OCI-LY3 (cell line): Measurements from ENCODE around the gene SIGLEC7.
A peak's percentile ranks its signal among the peaks of the same experiment; 100 is the strongest.

Experiments
- H2AFZ ChIP-seq: fragments of 200-600, 300-600 bp; shearing (Covaris generic); 2 replicates; pipeline ENCODE4 v1.6.0; 2014; ENCODE audit warnings: antibody characterized with exemption, low read depth, low read length
- H3K27ac ChIP-seq: fragments of 200-600, 300-600 bp; sonication (generic); 2 replicates; pipeline ENCODE4 v1.5.1; 2014; ENCODE audit warnings: mild to moderate bottlenecking, low read length, moderate library complexity, mixed read lengths
- H3K27me3 ChIP-seq: fragments of 200-600, 300-600 bp; sonication (generic); 2 replicates; pipeline ENCODE4 v1.6.1; 2014; ENCODE audit warnings: low read depth, low read length, mixed read lengths
- H3K36me3 ChIP-seq: fragments of 200-600, 300-600 bp; sonication (generic); replicated peaks from 2 replicates; pipeline ENCODE3; 2014; ENCODE audit warnings: low read depth, low read length, mixed read lengths
- H3K4me1 ChIP-seq: fragments of 300-600, 200-600 bp; sonication (generic); 2 replicates; pipeline ENCODE4 v1.6.1; 2014; ENCODE audit warnings: low read length, mixed read lengths
- H3K4me2 ChIP-seq: fragments of 200-600, 300-600 bp; sonication (generic); 2 replicates; pipeline ENCODE4 v1.6.1; 2014; ENCODE audit warnings: low read length, mixed read lengths
- H3K4me3 ChIP-seq: fragments of 300-600, 200-600 bp; sonication (generic); 2 replicates; pipeline ENCODE4 v1.5.1; 2014; ENCODE audit warnings: antibody characterized with exemption, mild to moderate bottlenecking, low read length, moderate library complexity
- H3K79me2 ChIP-seq: fragments of 300-600, 200-600 bp; shearing (Covaris generic); 2 replicates; pipeline ENCODE4 v1.6.1; 2014; ENCODE audit warnings: mild to moderate bottlenecking, low read length, mixed read lengths
- H3K9ac ChIP-seq: fragments of 300-600, 200-600 bp; shearing (Covaris generic); 2 replicates; pipeline ENCODE4 v1.6.0; 2014; ENCODE audit warnings: mild to moderate bottlenecking, low read length, moderate library complexity
- H3K9me3 ChIP-seq: fragments of 200-600, 300-600 bp; shearing (Covaris generic); 2 replicates; pipeline ENCODE4 v1.6.1; 2014; ENCODE audit warnings: low read length, mixed read lengths; ENCODE audit not compliant: insufficient read depth
- H4K20me1 ChIP-seq: fragments of 200-600, 300-600 bp; sonication (generic); 2 replicates; pipeline ENCODE4 v1.6.1; 2016; ENCODE audit warnings: low read length, mixed read lengths; ENCODE audit not compliant: insufficient read depth
- EZH2phosphoT487 ChIP-seq: fragments of 200-600 bp; shearing (Covaris generic); IDR thresholded peaks from 2 replicates; pipeline ENCODE4 v1.6.1; 2018; ENCODE audit warnings: antibody characterized with exemption, mixed run types, low read depth
- TF ChIP-seq, protein P1 (sequence below): fragments of 200-600, 300-600 bp; sonication (generic); IDR thresholded peaks from 2 replicates; pipeline ENCODE4 v1.5.1; 2014; ENCODE audit warnings: antibody characterized with exemption, low read length, low read depth

SIGLEC7 gene

DNA sequence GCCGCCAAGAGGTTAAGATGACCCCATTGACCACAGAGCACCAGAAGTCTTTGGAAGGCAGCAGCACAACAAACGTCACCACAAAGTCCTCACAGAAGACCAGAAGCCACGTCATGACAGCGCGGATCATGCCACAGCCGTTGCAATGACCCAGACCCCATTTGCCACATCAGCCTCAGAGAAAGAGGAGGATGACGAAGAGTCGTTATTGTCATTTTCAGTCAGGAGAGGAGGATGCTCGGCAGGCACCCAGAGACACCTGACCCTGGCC is 53.1 kb downstream of the SIGLEC7 start:
- Histone ChIP-seq H3K27ac (no peak overlapping the region), H3K9ac (no peak overlapping the region), H2AFZ (no peak overlapping the region), H3K79me2 (no peaks in the 10 kb centered on the region), H3K9me3 (no peaks in the 10 kb centered on the region), H3K4me2 (peak overlapping the region; percentile 40; the same call in 1 of the 2 replicates), H3K36me3 (no peaks in the 10 kb centered on the region), H3K27me3 (peaks cover 14% of the 10 kb centered on the region; the same call in 1 of the 2 replicates), H4K20me1 (no peaks in the 10 kb centered on the region), H3K4me1 (peaks cover 3% of the 10 kb centered on the region; the same call in 1 of the 2 replicates), H3K4me3 (no peak overlapping the region)
- TF ChIP-seq EZH2phosphoT487, result no peak
- TF ChIP-seq, protein P1, sequence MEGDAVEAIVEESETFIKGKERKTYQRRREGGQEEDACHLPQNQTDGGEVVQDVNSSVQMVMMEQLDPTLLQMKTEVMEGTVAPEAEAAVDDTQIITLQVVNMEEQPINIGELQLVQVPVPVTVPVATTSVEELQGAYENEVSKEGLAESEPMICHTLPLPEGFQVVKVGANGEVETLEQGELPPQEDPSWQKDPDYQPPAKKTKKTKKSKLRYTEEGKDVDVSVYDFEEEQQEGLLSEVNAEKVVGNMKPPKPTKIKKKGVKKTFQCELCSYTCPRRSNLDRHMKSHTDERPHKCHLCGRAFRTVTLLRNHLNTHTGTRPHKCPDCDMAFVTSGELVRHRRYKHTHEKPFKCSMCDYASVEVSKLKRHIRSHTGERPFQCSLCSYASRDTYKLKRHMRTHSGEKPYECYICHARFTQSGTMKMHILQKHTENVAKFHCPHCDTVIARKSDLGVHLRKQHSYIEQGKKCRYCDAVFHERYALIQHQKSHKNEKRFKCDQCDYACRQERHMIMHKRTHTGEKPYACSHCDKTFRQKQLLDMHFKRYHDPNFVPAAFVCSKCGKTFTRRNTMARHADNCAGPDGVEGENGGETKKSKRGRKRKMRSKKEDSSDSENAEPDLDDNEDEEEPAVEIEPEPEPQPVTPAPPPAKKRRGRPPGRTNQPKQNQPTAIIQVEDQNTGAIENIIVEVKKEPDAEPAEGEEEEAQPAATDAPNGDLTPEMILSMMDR, result no peak

DNA sequence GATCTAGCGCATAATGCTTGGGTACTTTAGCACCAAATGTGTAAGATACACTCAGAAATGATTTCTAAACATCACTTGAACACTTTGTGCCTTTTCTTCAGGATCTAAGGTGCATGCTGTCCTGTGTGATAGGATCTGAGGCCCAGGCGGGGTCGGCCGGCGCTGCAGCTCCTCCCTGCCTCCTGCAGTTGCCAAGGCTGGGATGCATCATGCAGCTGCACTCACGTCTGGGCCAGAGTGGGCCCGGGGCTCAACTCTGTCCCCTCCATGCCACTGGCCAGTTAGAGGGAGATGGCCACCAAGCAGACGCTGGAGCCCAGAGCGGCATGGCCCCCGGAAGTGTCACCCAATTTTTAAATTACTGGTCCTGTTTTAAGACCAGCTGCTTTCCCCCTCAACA is 53.5 kb downstream of the SIGLEC7 start:
- no peak for TF ChIP-seq EZH2phosphoT487
- TF ChIP-seq, protein P1, result no peak
- Histone ChIP-seq H3K9ac (no peak overlapping the region), H3K27ac (no peak overlapping the region), H3K36me3 (no peaks in the 10 kb centered on the region), H3K27me3 (peaks cover 15% of the 10 kb centered on the region; the same call in 1 of the 2 replicates), H3K4me3 (no peak overlapping the region), H3K79me2 (no peaks in the 10 kb centered on the region), H3K4me1 (peaks cover 3% of the 10 kb centered on the region; the same call in 1 of the 2 replicates), H4K20me1 (no peaks in the 10 kb centered on the region), H3K4me2 (no peak overlapping the region), H3K9me3 (no peaks in the 10 kb centered on the region), H2AFZ (no peak overlapping the region)

DNA sequence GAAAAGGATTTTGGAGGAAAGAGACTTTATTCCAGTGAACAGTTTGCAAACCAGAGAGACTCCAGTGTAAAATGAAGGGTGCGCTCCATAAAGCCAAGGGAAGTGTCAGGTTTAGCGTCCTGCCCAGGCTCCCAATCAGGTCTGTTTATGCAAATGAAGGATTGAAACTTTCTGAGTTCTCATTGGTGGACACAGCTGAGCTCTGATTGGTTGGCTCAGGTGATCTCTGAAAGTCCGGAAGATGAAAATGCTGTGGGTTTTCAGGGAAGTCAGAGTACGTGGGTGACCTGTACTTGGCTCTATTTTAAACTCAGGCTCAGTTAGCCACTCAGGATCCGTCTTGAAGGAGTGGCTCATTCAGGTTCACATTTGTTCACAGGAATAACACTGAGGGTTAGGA is 54.1 kb downstream of the SIGLEC7 start:
- no peaks in the 10 kb centered on the region for H3K9me3 ChIP-seq
- H3K27ac ChIP-seq, result no peak overlapping the region

DNA sequence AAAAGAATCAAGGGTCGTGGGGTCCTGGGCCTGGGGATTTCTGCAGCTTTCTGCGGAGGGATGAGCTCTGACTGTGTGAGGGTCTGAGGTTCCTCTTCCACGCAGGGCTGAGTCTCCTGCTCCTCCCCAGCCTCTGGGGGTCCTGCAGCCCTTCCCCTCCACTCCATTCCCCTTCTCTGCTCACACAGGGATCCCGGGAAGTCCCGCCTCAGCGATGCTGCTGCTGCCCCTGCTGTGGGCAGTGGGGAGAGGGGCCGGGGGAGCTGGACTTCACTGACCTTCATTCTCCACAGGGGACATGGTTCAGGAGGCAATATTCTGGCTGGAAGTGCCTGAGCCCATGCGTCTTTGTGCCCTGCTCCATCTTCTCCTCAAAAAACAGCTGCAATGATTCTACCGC is 56.5 kb downstream of the SIGLEC7 start:
- Histone ChIP-seq H3K9me3 (no peaks in the 10 kb centered on the region), H4K20me1 (no peaks in the 10 kb centered on the region)
- no peak for TF ChIP-seq EZH2phosphoT487
- TF ChIP-seq, protein P1, result no peak

More for the DNA sequence above, 54.1 kb downstream of the SIGLEC7 start:
- no peak for TF ChIP-seq EZH2phosphoT487
- TF ChIP-seq, protein P1, result no peak
- no peaks in the 10 kb centered on the region for H4K20me1 ChIP-seq
- H3K4me3 ChIP-seq, result no peak overlapping the region
- H3K27me3 ChIP-seq, result peaks cover 16% of the 10 kb centered on the region; the same call in 1 of the 2 replicates
- no peaks in the 10 kb centered on the region for H3K79me2 ChIP-seq
- no peak overlapping the region for H3K4me2 ChIP-seq
- H2AFZ ChIP-seq, result no peak overlapping the region
- peaks cover 3% of the 10 kb centered on the region; the same call in 1 of the 2 replicates for H3K4me1 ChIP-seq
- H3K36me3 ChIP-seq, result no peaks in the 10 kb centered on the region
- H3K9ac ChIP-seq, result no peak overlapping the region

More for the DNA sequence above, 56.5 kb downstream of the SIGLEC7 start:
- Histone ChIP-seq H3K9ac (no peak overlapping the region), H3K27ac (no peak overlapping the region), H3K4me1 (peaks cover 3% of the 10 kb centered on the region; the same call in 1 of the 2 replicates), H3K27me3 (peaks cover 36% of the 10 kb centered on the region), H3K4me3 (no peak overlapping the region), H2AFZ (no peak overlapping the region), H3K79me2 (no peaks in the 10 kb centered on the region), H3K36me3 (no peaks in the 10 kb centered on the region), H3K4me2 (no peak overlapping the region)
